GM23248 (cell line): Measurements from ENCODE around the gene HDAC4. TPM values are rescaled to one million over a fixed set of nuclear protein-coding genes. Genes with fewer than 3 reads are reported as not detected.
A peak's percentile ranks its signal among the peaks of the same experiment; 100 is the strongest.

ENCODE experiments used
- DNase-seq: peaks from one replicate; pipeline ENCODE4 v3.0.0-alpha.2; 2015
- H2AFZ ChIP-seq: fragments of 200-600 bp; sonication (generic); 2 replicates; pipeline ENCODE4 v1.6.1; 2016; ENCODE audit warnings: antibody characterized with exemption
- H3F3A ChIP-seq: fragments of 200-600 bp; sonication (generic); 2 replicates; pipeline ENCODE4 v1.6.1; 2016; ENCODE audit warnings: mild to moderate bottlenecking, antibody characterized with exemption, mixed run types; ENCODE audit not compliant: insufficient read depth
- H3K27ac ChIP-seq: fragments of 200-600 bp; sonication (generic); 2 replicates; pipeline ENCODE4 v1.5.1; 2016; ENCODE audit warnings: mild to moderate bottlenecking
- H3K27me3 ChIP-seq: fragments of 200-600 bp; sonication (generic); replicated peaks from 2 replicates; pipeline ENCODE4 v1.6.1; 2016; ENCODE audit warnings: mild to moderate bottlenecking; ENCODE audit not compliant: insufficient read depth
- H3K36me3 ChIP-seq: fragments of 200-600 bp; sonication (generic); 2 replicates; pipeline ENCODE4 v1.6.1; 2016; ENCODE audit warnings: low read depth, mild to moderate bottlenecking
- H3K4me1 ChIP-seq: fragments of 200-600 bp; sonication (generic); 2 replicates; pipeline ENCODE4 v1.6.1; 2016; ENCODE audit warnings: mild to moderate bottlenecking; ENCODE audit not compliant: insufficient read depth
- H3K4me2 ChIP-seq: fragments of 200-600 bp; sonication (generic); one replicate; pipeline ENCODE4 v1.6.1; 2016; ENCODE audit warnings: mild to moderate bottlenecking; ENCODE audit not compliant: unreplicated experiment
- H3K4me3 ChIP-seq: fragments of 200-600 bp; sonication (generic); 2 replicates; pipeline ENCODE4 v1.5.1; 2016; ENCODE audit warnings: mild to moderate bottlenecking
- H3K79me2 ChIP-seq: fragments of 200-600 bp; sonication (generic); 2 replicates; pipeline ENCODE4 v1.6.1; 2016; ENCODE audit warnings: mild to moderate bottlenecking; ENCODE audit not compliant: insufficient read depth
- H3K9ac ChIP-seq: fragments of 200-600 bp; sonication (generic); 2 replicates; pipeline ENCODE4 v1.6.1; 2016; ENCODE audit warnings: mild to moderate bottlenecking
- H3K9me2 ChIP-seq: fragments of 200-600 bp; sonication (generic); 2 replicates; pipeline ENCODE4 v1.6.1; 2016; ENCODE audit warnings: mixed run types, mild to moderate bottlenecking, moderate library complexity; ENCODE audit not compliant: insufficient read depth
- H3K9me3 ChIP-seq: fragments of 200-600 bp; sonication (generic); one replicate; pipeline ENCODE4 v1.6.1; 2017; ENCODE audit warnings: low read depth
- H4K20me1 ChIP-seq: fragments of 200-600 bp; sonication (generic); 2 replicates; pipeline ENCODE4 v1.6.0; 2016; ENCODE audit not compliant: insufficient read depth
- EZH2 ChIP-seq: fragments of 200-600 bp; sonication (generic); IDR thresholded peaks from 2 replicates; pipeline ENCODE4 v1.6.1; 2018; ENCODE audit warnings: antibody characterized with exemption, mild to moderate bottlenecking; ENCODE audit not compliant: insufficient read depth, poor library complexity, severe bottlenecking
- EZH2phosphoT487 ChIP-seq: fragments of 200-600 bp; sonication (generic); IDR thresholded peaks from 2 replicates; pipeline ENCODE4 v1.6.1; 2018; ENCODE audit warnings: antibody characterized with exemption, moderate library complexity, mild to moderate bottlenecking, low read depth; ENCODE audit not compliant: insufficient read depth
- WGBS, 2 experiments: methylation state at CpG; one replicate each; pipeline ENCODE4 v1.1.6; 2015 to 2017; ENCODE audit warnings: low lambda C conversion rate in 2 of 2, low coverage in 1 of 2; ENCODE audit errors: missing lambda C conversion rate in 2 of 2; 5-methylcytosine and 5-hydroxymethylcytosine counted together
- in situ Hi-C: fragments of 300-500 bp; cut with MboI; formaldehyde crosslinking; loops from 2 replicates; pipeline ENCODE4 v1.15.0; 2020
- polyA plus RNA-seq: library from polyadenylated mRNA; unstranded; fragments of >200 nt; fragmentation: Nextera tagmentation; extraction: Ambion mirVana; gene quantifications from 2 replicates; pipeline ENCODE4 v1.2.1, GENCODE V29; 2016
- total RNA-seq: library from RNA; depleted of rRNA; stranded (reverse); fragments of >200 nt; shearing (Covaris generic); gene quantifications from 2 replicates; pipeline ENCODE4 v1.2.3, GENCODE V29; 2014

HDAC4 gene
- total and polyA plus RNA-seq, 2 experiments from 2014 or later, result 2.1 to 6.3 TPM

DNA sequence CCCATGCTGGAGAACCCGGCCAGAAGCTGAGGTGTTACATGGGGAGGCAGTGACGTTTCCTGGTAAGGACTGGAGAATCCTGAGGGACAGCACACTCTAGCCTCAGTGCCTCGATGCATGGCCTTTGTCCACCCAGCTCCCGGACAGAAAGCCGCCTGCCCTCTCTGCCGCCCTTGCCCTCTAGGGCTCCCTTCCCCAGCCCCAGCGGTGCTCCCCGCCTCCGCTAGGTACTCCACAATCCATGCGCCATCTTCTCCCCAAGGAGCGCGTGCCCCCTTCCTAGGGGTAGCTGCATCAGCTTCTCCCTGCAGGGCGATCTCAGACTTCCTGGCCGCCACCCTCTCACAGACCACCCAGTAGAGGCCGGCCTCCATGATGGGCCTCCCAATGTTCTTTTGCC is 301.3 kb downstream of the HDAC4 start:
- Histone ChIP-seq H3K36me3 (no peaks in the 10 kb centered on the region), H3K9me2 (no peaks in the 10 kb centered on the region), H3K9ac (no peak overlapping the region), H3K4me2 (no peak overlapping the region), H2AFZ (no peak overlapping the region), H3K4me1 (peaks cover 15% of the 10 kb centered on the region), H4K20me1 (no peaks in the 10 kb centered on the region), H3K79me2 (no peaks in the 10 kb centered on the region), H3K9me3 (no peaks in the 10 kb centered on the region), H3K4me3 (no peak overlapping the region), H3K27me3 (no peaks in the 10 kb centered on the region), H3K27ac (no peak overlapping the region), H3F3A (peaks cover 5% of the 10 kb centered on the region)
- in situ Hi-C loops, result no loop called here
- 96 to 97% methylated on average over 14 to 15 of the region's 15 CpGs for WGBS, 2 experiments
- TF ChIP-seq EZH2phosphoT487, result no peak
- TF ChIP-seq EZH2, result no peak
- DNase-seq, result no peak

DNA sequence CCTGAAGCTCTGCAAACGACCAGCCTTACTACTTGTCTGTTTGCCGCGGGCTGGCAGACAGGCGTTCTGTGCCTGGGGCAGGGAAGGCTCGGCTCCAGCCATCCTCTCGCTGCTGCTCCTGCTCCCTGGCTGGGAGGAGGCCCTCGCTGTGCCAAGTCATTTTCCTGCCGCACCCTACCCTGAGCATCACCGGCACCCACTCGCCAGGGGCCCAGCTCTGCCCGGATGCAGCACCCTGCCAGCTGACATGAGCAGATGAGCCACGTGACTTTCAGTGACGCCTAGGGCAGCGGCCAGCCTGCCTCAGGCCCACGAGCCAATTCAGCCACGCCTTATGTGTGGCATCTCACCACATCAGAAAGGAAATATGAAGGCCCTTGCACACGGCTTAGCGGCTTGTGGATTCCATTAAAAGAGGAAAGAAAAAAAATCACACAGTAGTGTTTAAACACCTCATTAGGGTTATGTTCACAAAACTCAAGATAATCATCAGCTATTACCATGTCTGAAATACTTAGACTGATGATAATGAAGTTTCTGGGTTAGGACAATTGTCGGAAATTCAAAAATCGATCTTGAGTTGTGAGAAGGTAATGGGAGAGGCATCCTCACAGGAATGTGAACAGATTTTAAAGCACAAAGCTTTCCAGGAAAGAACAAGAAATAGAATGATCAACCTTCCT is 302.4 kb downstream of the HDAC4 start:
- TF ChIP-seq EZH2phosphoT487, result no peak
- TF ChIP-seq EZH2, result no peak
- WGBS, 2 experiments, result 20 to 21% methylated on average over 19 to 20 of the region's 20 CpGs
- Histone ChIP-seq H3K4me2 (peak overlapping the region; percentile 29), H3K27me3 (no peaks in the 10 kb centered on the region), H2AFZ (peak overlapping the region; percentile 2; the same call in 1 of the 2 replicates), H3K27ac (peak overlapping the region; percentile 59), H3K36me3 (no peaks in the 10 kb centered on the region), H3K79me2 (no peaks in the 10 kb centered on the region), H3K4me1 (peaks cover 15% of the 10 kb centered on the region), H3K4me3 (no peak overlapping the region), H3K9me3 (no peaks in the 10 kb centered on the region), H3K9ac (peak overlapping the region; percentile 58), H4K20me1 (no peaks in the 10 kb centered on the region), H3K9me2 (no peaks in the 10 kb centered on the region), H3F3A (peaks cover 5% of the 10 kb centered on the region)
- peak; percentile 95 for DNase-seq
- in situ Hi-C loops, result no loop called here

DNA sequence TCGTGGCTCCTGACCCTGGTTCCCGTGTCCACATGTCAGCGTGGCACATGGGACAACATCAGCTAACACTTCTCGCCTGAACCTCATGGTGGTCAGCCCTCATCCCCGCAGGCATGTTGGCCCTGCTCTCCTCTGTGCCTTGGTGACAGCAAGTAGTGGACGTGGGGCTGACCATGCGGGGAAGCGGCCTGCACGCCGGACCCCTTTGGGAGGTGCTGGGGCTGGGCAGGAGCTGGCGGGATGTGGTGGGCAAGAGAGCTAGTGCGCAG is 303.5 kb downstream of the HDAC4 start:
- no peak overlapping the region for H2AFZ ChIP-seq
- no peak overlapping the region for H3K27ac ChIP-seq
- no peaks in the 10 kb centered on the region for H3K36me3 ChIP-seq
- in situ Hi-C loops, result no loop called here
- TF ChIP-seq EZH2phosphoT487, result no peak
- no peak for TF ChIP-seq EZH2
- H3K4me1 ChIP-seq, result peaks cover 15% of the 10 kb centered on the region
- whole genome bisulfite sequencing, 2 experiments, result 90 to 91% methylated on average over 12 of the region's 12 CpGs
- H3K27me3 ChIP-seq, result no peaks in the 10 kb centered on the region
- no peak for DNase-seq
- peaks cover 5% of the 10 kb centered on the region for H3F3A ChIP-seq
- H4K20me1 ChIP-seq, result no peaks in the 10 kb centered on the region
- no peaks in the 10 kb centered on the region for H3K9me3 ChIP-seq
- no peak overlapping the region for H3K4me2 ChIP-seq
- no peaks in the 10 kb centered on the region for H3K79me2 ChIP-seq
- H3K9me2 ChIP-seq, result no peaks in the 10 kb centered on the region
- no peak overlapping the region for H3K4me3 ChIP-seq
- no peak overlapping the region for H3K9ac ChIP-seq

DNA sequence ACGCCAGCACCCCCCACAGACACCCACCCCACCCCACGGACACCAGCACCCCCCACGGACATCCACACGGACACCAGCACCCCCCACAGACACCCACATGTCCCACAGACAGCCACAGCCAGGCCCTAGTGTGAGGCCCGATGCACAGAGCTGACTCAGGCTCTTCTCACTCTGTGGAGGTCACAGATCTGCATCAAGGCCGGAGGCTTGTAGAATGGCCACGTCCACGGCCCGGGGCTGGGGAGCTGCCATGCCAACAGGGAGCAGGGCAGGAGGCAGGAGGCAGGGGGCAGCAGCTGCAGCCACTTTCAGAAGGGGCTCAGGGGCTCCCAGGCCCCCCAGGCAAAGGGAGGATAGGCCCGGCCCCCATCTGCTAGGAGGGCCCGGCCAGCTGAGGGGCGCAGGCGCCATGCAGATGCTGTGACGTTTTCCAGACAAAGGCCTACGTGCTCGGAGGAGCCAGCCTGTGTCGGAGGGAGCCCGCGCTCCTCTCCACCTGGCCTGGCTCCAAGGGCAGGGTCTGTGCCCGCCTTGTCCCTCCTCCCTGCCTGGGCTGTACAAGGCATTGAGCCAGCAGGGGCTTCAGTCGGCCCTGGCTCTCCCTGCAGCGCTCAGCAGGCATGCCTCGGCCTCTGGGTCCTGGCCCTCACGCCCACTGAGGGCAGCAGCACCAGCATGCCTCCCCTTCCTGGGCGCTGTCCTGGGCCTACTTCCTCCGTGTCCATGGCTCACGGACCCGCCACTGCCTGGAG is 304.0 kb downstream of the HDAC4 start:
- Histone ChIP-seq H3K79me2 (no peaks in the 10 kb centered on the region), H3F3A (peaks cover 5% of the 10 kb centered on the region), H3K4me3 (no peak overlapping the region), H3K9me3 (no peaks in the 10 kb centered on the region), H3K4me2 (no peak overlapping the region), H3K27me3 (no peaks in the 10 kb centered on the region), H3K9me2 (no peaks in the 10 kb centered on the region), H4K20me1 (no peaks in the 10 kb centered on the region), H2AFZ (no peak overlapping the region), H3K4me1 (peaks cover 15% of the 10 kb centered on the region), H3K9ac (no peak overlapping the region), H3K36me3 (no peaks in the 10 kb centered on the region), H3K27ac (no peak overlapping the region)
- no peak for TF ChIP-seq EZH2
- no peak for TF ChIP-seq EZH2phosphoT487
- no peak for DNase-seq
- in situ Hi-C loops, result no loop called here
- WGBS, 2 experiments, result 92 to 93% methylated on average over 28 of the region's 28 CpGs
